ENCODE data around the gene ACOXL.

The ACOXL gene

GRCh38 chr2:111099402-111099801, 367.0 kb downstream of the ACOXL start:
- TF ChIP-seq JUND (IDR thresholded peaks at IDR 0.05; ENCODE audit: low read depth) = no peak
- no peak for DNase-seq (ENCODE audit: low read depth in 1 of 2, low spot score in 1 of 2)
- in situ Hi-C loops (cut with HindIII; ENCODE audit: low pct_unique_long_range_greater_than_20kb, low sequenced_read_pairs) = no loop called here

GRCh38 chr2:111100087-111100764, 367.9 kb downstream of the ACOXL start:
- no peak for DNase-seq (ENCODE audit: low read depth in 1 of 2, low spot score in 1 of 2)
- TF ChIP-seq JUND (IDR thresholded peaks at IDR 0.05; ENCODE audit: low read depth) = no peak
- in situ Hi-C loops (cut with HindIII; ENCODE audit: low pct_unique_long_range_greater_than_20kb, low sequenced_read_pairs) = no loop called here

GRCh38 chr2:111100765-111101162, 368.4 kb downstream of the ACOXL start:
- in situ Hi-C loops (cut with HindIII; ENCODE audit: low pct_unique_long_range_greater_than_20kb, low sequenced_read_pairs) = no loop called here
- TF ChIP-seq JUND (IDR thresholded peaks at IDR 0.05; ENCODE audit: low read depth) = no peak
- no peak for DNase-seq (ENCODE audit: low read depth in 1 of 2, low spot score in 1 of 2)

- in situ Hi-C loops (cut with HindIII; ENCODE audit: low pct_unique_long_range_greater_than_20kb, low sequenced_read_pairs) = no loop called here
- no peak for DNase-seq (ENCODE audit: low read depth in 1 of 2, low spot score in 1 of 2)
- TF ChIP-seq JUND (IDR thresholded peaks at IDR 0.05; ENCODE audit: low read depth) = no peak
Measured at GRCh38 chr2:111101592-111101991, 369.2 kb downstream of the ACOXL start.

GRCh38 chr2:111102216-111102615, 369.8 kb downstream of the ACOXL start:
- DNase-seq (ENCODE audit: low read depth in 1 of 2, low spot score in 1 of 2) = no peak
- TF ChIP-seq JUND (IDR thresholded peaks at IDR 0.05; ENCODE audit: low read depth) = no peak
- in situ Hi-C loops (cut with HindIII; ENCODE audit: low pct_unique_long_range_greater_than_20kb, low sequenced_read_pairs) = no loop called here

GRCh38 chr2:111105926-111106325, 373.6 kb downstream of the ACOXL start:
- in situ Hi-C loops (cut with HindIII; ENCODE audit: low pct_unique_long_range_greater_than_20kb, low sequenced_read_pairs) = no loop called here
- DNase-seq (ENCODE audit: low read depth in 1 of 2, low spot score in 1 of 2) = no peak
- TF ChIP-seq JUND (IDR thresholded peaks at IDR 0.05; ENCODE audit: low read depth) = no peak

- in situ Hi-C loops (cut with HindIII; ENCODE audit: low pct_unique_long_range_greater_than_20kb, low sequenced_read_pairs) = no loop called here
- no peak for DNase-seq (ENCODE audit: low read depth in 1 of 2, low spot score in 1 of 2)
Measured at GRCh38 chr2:111106706-111107105, 374.3 kb downstream of the ACOXL start.

GRCh38 chr2:111108745-111109271, 376.4 kb downstream of the ACOXL start:
- in situ Hi-C loops (cut with HindIII; ENCODE audit: low pct_unique_long_range_greater_than_20kb, low sequenced_read_pairs) = no loop called here

More at GRCh38 chr2:111106706-111107105, 374.3 kb downstream of the ACOXL start:
- TF ChIP-seq JUND (IDR thresholded peaks at IDR 0.05; ENCODE audit: low read depth) = no peak

GRCh38 chr2:111111101-111111755, 378.9 kb downstream of the ACOXL start:
- TF ChIP-seq JUND (IDR thresholded peaks at IDR 0.05; ENCODE audit: low read depth) = no peak
- in situ Hi-C loops (cut with HindIII; ENCODE audit: low pct_unique_long_range_greater_than_20kb, low sequenced_read_pairs) = no loop called here
- no peak for DNase-seq (ENCODE audit: low read depth in 1 of 2, low spot score in 1 of 2)

More at GRCh38 chr2:111108745-111109271, 376.4 kb downstream of the ACOXL start:
- TF ChIP-seq JUND (IDR thresholded peaks at IDR 0.05; ENCODE audit: low read depth) = no peak
- no peak for DNase-seq (ENCODE audit: low read depth in 1 of 2, low spot score in 1 of 2)

GRCh38 chr2:111113838-111114237, 381.5 kb downstream of the ACOXL start:
- in situ Hi-C loops (cut with HindIII; ENCODE audit: low pct_unique_long_range_greater_than_20kb, low sequenced_read_pairs) = no loop called here
- no peak for DNase-seq (ENCODE audit: low read depth in 1 of 2, low spot score in 1 of 2)
- TF ChIP-seq JUND (IDR thresholded peaks at IDR 0.05; ENCODE audit: low read depth) = no peak

GRCh38 chr2:111116011-111116746, 383.8 kb downstream of the ACOXL start:
- no peak for TF ChIP-seq JUND (IDR thresholded peaks at IDR 0.05; ENCODE audit: low read depth)
- in situ Hi-C loops (cut with HindIII; ENCODE audit: low pct_unique_long_range_greater_than_20kb, low sequenced_read_pairs) = no loop called here

GRCh38 chr2:111116843-111117597, 384.6 kb downstream of the ACOXL start:
- peak; percentile 81 to 89 for DNase-seq (ENCODE audit: low read depth in 1 of 2, low spot score in 1 of 2)
- no peak for TF ChIP-seq JUND (IDR thresholded peaks at IDR 0.05; ENCODE audit: low read depth)
- in situ Hi-C loops (cut with HindIII; ENCODE audit: low pct_unique_long_range_greater_than_20kb, low sequenced_read_pairs) = no loop called here

More at GRCh38 chr2:111116011-111116746, 383.8 kb downstream of the ACOXL start:
- DNase-seq (ENCODE audit: low read depth in 1 of 2, low spot score in 1 of 2) = no peak
